Dermis blood vessel endothelial cell (primary cell): ENCODE measurements around the gene CA11. TPM values are rescaled to one million over a fixed set of nuclear protein-coding genes. Genes with fewer than 3 reads are reported as not detected.

ENCODE experiments used
- DNase-seq: peaks from one replicate; pipeline ENCODE4 v3.0.0; 2010
- total RNA-seq: library from RNA; depleted of rRNA; stranded (reverse); fragments of >200 nt; gene quantifications from 2 replicates; pipeline ENCODE4 v1.2.3, GENCODE V29; 2014

CA11 gene
- total RNA-seq, 1 donor from 2014 or later, result 4.8 TPM

DNA sequence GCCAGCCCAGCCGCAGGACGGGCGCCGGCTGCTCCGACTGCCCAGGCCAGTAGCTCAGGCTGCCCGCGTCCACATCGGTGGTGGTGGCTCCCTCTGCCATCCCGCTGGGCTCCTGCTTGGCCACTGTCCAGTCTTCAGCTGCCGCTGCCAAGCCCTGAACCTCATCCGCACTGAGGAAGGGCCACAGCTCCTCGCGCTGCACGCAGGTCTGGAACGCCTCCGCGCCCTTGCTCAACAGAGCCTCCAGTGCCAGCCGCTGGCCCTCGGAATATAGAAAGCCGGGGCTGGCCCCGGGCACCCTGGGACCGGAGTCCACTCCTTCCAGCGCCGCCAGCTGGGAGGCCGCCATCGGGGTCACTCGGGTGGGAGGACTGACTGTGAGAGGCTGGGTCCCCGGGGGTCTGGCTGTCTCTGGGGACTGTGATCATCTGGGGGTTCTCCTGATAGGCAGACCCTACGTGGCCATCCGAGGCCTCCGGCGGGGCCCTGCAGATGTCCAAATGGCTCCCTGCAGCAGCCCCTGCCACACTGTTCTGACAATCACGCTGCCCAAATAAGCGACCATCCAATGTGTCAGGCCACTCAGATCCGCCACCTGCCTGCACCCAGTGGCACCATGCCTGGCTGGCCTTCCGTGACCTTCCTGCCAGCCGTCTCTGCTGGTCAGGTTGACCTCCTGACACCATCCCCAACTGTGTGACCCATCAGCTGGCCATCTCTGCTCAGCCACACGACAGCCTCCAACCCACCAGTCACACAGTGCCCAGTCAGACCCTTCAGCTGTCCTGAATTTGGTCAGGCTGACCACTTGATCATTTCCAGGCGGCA lies 32.7 kb downstream of the CA11 start:
- no peak for DNase-seq

DNA sequence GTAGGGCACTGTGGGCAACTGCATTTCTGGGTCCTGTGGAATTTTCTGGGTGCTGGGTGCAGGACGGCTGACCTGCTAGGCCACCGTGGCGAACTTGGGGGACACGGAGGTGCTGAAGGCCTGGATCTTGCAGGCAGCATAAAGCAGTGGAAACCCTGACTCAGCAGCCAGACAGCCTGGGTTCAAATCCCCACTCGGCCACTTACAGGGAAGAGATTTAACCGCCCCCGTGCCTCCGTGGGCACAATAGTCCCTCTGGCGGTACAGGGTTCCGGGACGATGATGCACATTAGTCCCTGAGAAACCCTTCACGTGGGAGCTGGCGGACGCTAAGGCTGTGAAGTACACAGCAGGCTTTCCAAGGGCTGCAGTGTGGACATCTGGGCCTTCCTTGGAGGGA lies 34.1 kb downstream of the CA11 start:
- no peak for DNase-seq

DNA sequence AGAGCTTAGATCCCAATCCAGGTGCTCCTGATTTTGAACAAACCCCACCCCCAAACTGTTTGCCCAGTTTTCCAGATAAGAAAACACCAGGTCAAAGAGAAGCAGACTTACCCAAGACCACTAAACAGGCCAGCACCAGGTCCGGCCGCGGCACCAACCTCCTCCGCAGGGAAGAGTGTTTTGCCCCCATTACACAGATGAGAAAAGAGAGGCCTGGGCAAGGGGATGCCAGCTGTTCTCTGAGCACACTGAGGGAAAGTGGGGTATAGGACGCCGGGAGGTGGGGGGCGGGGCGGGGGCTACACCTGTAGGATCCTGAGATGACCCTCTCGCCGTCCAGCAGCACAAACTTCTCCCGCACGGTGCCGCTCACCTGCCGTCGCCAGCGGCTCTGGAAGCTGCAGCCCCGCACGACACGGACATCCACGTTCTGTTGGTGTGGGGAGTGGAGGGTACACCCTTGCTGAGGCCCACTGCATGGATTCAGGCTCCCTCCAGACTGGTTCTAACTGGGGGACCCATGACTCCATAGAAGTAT lies 36.3 kb downstream of the CA11 start:
- DNase-seq, result no peak

DNA sequence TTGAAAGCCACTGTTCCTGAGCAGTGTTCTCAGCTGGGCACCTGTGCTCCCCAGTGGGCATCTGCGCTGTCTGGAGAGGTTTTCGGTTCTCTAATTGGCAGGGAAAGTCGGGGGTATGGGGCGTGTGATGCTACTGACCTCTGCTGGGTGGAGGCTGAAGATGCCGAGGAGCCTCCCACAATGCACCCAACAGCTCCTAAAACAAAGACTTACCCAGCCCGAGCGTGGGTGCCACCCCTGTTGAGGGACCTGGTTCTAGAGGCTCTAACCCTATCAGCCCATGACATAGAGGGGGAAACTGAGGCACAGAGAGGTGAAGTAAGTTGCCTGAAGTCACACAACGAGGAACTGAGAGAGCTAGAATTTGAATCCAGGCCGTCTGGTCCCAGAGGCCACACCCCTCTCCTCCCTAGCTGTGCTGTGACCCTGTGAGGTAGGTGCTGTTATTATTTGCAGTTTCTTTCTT lies 37.2 kb downstream of the CA11 start:
- peak; percentile 65 for DNase-seq

DNA sequence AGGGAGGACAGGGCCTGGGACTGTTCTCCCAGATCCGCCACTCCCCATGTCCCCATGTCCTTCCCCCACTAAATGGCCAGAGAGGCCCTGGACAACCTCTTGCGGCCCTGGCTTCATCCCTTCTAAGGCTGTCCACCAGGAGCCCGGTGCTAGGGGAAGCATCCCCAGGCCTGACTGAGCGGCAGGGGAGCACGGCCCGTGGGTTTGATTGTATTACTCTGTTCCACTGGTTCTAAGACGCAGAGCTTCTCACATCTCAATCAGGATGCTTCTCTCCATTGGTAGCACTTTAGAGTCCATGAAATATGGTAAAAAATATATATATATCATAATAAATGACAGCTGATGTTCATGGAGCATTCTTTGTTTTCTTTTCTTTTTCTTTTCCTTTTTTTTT lies 38.6 kb downstream of the CA11 start:
- DNase-seq, result no peak

DNA sequence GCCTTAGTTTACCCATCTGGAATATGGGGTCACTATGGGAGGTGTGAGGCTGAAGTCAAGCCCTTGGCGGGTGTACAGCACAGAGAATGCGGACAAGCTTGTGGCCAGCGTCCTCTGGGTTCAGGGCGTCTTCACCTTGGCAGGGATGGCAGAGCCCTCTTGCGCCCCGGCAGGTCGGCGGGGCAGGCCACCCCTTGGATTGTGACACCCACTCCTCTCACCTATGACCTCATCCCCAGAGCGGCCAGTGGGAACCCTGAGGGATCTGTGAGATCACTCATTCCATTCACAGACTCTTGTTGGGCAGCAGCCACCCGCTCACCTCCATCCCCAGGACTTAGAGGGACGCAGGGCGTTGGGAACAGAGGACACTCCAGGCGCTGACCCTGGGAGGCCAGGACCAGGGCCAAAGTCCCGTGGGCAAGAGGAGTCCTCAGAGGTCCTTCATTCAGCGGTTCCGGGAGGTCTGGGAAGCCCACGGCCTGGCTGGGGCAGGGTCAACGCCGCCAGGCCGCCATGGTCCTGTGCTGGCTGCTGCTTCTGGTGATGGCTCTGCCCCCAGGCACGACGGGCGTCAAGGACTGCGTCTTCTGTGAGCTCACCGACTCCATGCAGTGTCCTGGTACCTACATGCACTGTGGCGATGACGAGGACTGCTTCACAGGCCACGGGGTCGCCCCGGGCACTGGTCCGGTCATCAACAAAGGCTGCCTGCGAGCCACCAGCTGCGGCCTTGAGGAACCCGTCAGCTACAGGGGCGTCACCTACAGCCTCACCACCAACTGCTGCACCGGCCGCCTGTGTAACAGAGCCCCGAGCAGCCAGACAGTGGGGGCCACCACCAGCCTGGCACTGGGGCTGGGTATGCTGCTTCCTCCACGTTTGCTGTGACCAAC lies 39.3 kb downstream of the CA11 start, which contains the start of gene SPACA4:
Gene SPACA4, plus strand, starts transcription at position 280 of the 896 bp plus-strand sequence. Its CDS starts 237 bp downstream, at position 517.
- DNase-seq, result no peak

DNA sequence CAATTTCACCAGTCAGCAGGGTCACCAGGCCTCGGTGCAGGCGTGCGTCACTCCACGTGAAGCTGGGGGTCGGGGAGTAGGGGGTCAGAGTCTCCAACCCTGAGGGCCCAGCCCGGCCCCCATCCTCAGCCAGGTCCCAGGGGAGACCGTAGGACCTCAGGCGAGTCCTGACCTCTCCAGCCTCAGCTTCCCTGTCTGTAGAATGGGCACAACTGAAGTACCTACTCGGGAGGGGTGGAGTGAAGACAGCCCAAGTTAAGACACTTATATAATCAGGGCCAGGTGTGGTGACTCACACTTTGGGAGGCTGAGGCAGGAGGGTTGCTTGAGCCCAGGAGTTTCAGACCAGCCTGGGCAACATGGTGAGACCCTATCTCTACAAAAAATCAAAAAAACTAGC lies 42.1 kb downstream of the CA11 start:
- DNase-seq, result no peak

DNA sequence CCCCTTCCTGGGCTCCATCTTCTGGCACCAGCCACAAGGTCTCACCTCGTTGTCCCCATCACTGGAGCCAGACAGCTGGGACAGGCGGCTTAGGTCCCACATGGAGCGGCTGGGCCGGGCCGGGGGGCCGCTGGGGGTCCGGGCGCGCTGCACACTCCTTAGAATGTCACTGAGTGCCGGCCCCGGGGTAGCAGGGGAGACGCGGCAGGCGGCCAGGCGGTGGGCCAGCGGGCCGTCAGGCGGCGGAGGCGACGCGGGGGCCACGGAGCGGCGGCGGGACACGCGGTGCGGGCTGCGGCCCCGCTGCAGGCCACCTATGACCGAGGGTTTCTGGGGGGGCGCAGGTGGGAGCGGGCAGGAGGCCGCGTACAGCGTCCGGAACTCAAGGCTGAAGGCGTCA lies 42.5 kb downstream of the CA11 start:
- no peak for DNase-seq

DNA sequence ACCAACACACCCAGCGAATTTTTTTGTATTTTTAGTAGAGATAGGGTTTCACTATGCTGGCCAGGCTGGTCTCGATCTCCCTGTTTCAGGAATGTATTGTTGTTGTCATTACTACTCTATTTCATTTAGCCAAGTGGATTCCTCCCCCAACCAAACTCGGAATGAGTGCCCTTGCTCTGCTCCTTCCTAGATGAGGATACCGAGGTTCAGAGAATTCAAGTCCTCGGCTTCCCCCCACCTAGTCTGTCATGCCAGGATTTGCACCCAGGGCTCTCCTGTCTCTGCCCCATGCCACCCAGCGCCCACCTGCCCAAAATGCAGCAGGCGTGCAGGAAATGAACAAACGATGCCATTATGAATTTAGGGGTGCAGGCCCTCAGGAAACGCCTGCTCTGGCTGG lies 43.0 kb downstream of the CA11 start:
- DNase-seq, result no peak

DNA sequence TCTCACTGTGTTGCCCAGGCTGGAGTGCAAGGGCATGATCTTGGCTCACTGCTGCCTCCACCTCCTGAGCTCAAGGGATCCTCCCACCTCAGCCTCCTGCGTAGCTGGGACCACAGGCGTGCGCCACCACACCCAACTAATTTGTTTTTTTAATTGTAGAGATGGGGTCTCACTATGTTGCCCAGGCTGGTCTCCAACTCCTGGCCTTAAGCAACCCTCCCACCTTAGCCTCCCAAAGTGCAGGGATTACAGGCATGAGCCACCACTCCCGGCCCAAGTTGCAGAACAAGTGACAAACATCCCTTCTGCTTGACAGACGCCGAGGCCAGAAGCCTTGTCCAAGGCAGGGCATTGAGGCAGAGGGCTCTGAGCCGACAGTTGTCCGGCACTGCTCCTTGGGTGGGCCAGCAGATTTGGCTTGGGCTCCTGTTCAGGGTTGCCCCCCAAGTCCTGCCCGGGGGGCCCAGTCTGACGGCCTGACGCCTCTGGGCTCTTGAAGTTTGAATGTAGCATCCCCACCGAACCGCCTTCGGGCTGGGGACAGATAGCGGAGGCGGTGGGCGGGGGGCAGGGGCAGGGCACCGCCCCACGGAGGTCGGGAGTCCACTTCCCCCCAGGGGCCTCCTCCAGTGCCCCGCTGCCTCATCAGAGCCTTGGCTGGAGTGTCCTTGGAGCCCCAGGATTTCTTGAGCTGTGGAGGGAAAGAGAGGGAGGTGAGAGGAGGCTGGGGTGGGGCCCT lies 45.1 kb downstream of the CA11 start:
- DNase-seq, result no peak

DNA sequence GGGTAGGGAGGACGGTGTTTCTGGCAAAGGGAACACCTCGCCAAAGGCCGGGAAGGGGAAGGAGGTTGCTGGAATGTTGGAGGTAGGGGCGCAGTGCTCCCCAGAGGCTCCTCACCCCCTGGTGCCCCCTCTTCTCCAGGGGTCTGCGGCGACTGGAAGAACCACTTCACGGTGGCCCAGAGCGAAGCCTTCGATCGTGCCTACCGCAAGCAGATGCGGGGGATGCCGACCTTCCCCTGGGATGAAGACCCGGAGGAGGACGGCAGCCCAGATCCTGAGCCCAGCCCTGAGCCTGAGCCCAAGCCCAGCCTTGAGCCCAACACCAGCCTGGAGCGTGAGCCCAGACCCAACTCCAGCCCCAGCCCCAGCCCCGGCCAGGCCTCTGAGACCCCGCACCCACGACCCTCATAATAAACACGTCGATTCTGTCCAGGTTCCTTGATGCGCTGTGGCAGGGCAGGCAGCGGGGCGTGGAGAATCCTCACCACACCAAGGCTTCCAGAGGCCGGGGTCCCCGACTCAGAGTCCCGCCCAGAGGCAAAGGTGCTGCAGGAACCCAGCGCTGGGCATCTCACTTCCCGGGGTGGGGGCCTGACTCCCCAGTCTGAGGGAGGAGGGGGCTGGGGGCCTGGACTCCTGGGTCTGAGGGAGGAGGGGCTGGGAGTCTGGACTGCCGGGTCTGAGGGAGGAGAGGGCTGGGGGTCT lies 46.8 kb downstream of the CA11 start:
- DNase-seq, result no peak

DNA sequence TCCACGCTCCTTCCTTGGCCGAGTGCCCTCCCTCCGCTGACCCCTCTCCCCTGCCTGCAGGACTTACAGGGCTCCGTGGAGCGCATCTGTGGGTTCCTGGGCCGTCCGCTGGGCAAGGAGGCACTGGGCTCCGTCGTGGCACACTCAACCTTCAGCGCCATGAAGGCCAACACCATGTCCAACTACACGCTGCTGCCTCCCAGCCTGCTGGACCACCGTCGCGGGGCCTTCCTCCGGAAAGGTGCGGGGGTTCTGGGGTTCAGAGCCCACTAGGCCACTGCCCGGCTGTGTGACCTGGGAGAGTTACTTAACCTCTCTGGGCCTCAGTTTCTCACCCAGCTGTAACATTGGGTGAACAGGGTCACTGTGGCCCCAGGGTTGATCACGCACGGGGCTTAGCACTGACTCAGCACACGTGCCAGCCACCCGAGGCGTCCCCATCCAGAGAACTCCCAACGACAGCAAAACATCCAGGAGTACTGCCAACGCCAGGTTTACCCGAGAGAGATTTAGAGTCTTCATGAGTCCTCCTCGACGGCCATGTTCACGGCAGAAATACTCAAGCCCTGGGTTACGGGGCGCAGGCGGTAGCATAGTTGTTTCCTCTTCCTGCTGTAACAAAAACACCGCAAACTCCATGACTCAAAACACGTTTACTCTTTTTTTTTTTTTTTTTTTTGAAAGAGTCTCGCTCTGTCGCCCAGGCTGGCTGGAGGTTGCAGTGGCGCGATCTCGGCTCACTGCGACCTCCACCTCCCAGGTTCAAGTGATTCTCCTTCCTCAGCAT lies 49.1 kb downstream of the CA11 start:
- DNase-seq, result peak; percentile 58

DNA sequence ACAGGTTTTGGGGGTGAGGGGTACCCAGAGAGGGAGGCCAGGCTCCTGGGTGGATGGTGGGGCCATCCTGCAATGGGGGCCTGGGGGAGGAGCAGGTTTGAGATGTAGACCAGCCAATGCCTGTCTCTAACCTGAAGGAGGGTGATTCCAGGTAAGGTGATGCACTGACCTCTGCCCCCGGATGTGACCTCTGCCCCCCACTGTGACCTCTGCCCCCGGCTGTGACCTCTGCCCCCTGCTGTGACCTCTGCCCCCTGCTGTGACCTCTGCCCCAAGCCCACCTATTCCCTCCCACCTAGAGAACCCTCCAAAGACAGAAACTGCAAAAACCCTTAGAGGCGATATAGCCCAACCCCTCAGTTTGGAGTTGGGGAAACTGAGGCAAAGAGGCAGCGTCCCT lies 49.8 kb downstream of the CA11 start:
- DNase-seq, result no peak

DNA sequence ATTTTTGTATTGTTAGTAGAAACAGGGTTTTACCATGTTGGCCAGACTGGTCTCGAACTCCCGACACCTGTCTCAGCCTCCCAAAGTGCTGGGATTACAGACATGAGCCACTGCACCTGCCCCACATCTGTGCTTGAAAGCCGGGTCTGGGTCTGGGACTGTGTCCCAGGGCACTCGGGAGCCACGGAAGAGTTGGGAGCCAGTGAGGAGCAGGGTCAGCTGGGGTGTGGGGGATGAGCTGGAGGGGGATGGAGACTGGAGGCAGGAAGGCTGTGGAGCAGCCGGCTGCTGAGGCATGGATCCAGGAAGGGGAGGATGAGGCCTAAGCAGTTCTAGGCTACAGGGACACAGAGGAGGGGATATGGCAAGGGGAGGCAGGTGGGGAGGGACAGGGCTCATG lies 50.2 kb downstream of the CA11 start:
- no peak for DNase-seq

DNA sequence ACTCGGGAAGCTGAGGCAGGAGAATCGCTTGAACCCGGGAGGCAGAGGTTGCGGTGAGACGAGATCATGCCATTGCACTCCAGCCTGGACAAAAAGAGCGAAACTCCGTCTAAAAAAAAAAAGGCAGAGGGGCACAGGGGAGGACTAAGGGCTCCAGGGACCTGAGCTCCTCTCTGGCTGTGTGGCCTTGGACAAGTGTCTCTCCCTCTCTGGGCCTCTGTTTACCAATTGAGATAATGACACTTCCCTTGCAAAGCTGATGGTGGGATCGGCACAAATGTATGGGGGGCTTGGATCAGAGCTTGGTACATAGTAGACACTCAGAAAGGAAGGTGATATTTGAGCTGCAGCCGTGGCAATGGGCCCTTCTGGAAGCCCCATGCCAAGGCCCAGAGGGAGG lies 50.8 kb downstream of the CA11 start:
- no peak for DNase-seq

DNA sequence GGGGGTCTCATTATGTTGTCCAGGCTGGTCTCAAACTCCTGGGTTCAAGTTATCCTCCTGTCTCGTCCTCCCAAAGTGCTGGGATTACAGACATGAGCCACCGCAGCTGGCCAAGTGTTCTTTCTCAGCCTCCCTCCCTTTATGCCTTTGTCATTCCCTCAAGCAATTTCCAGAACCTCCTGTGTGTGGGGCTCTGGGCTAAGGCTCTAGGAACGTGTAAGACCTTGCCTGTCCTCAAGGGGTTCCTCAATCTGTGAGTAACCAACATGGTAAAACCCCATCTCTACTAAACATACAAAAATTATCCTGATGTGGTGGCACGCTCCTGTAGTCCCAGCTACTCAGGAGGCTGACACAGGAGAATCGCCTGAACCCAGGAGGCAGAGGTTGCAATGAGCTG lies 55.0 kb downstream of the CA11 start:
- peak; percentile 29 for DNase-seq

DNA sequence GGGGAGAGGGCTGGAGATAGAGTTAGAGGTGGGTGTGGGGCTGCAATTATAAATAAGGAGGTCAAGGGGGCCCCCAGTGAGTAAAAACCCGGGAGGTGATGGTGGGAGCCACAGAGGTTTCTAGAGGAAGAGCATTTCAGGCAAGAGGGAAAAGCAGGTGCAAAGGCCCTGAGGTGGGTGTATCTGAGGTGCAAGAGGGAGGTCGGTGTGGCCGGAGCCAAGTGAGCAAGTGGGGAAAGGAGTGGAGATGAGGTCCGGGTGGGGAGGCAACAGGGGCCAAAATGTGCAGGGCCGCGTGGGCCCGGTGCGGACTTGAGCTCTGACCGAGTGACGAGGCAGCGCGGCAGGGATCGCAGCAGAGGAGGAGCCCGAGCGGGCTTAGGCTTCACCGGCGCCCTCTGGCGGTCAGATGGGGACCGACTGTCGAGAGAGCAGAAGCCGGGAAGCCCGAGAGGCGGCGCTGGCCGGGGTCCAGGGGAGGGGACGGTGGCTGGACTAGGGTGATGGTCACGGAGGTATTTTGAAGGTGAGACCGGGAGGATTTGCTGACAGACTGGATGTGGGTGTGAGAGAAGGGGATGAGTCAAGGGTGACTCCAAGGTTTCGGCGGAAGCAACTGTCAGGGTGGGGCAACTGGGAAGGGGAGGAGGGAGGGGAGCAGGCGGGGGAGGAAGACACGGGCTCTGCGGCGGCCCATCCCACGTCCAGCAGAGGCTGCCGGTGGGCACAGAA lies 57.2 kb downstream of the CA11 start:
- DNase-seq, result peak; percentile 90
